ENCODE results near the gene MAGEF1. TPM values are rescaled to one million over a fixed set of nuclear protein-coding genes. Genes with fewer than 3 reads are reported as not detected.
A peak's percentile ranks its signal among the peaks of the same experiment; 100 is the strongest.

Gene MAGEF1
- total and polyA plus RNA-seq, 2 experiments from 2014 or later = 66.5 to 88.7 TPM

GRCh38 chr3:184683900-184684560 lies 27.8 kb downstream of the MAGEF1 start:
- Histone ChIP-seq H3F3A (replicated peaks; ENCODE audit: low read depth) (no peaks in the 10 kb centered on the region), H3K79me2 (replicated peaks; ENCODE audit: insufficient read depth) (no peaks in the 10 kb centered on the region), H3K4me2 (no peak overlapping the region), H3K36me3 (ENCODE audit: insufficient read depth) (no peaks in the 10 kb centered on the region), H3K9me2 (ENCODE audit: insufficient read depth) (no peaks in the 10 kb centered on the region), H3K27me3 (ENCODE audit: insufficient read depth) (no peaks in the 10 kb centered on the region), H3K27ac (ENCODE audit: low read depth) (no peak overlapping the region), H2AFZ (no peak overlapping the region), H3K4me1 (ENCODE audit: insufficient read depth) (peaks cover 20% of the 10 kb centered on the region), H4K20me1 (replicated peaks; ENCODE audit: insufficient read depth) (no peaks in the 10 kb centered on the region), H3K4me3 (no peak overlapping the region)
- TF ChIP-seq EZH2 (IDR thresholded peaks at IDR 0.05; ENCODE audit: low read depth, unreplicated experiment) (no peak), CTCF (conservative IDR thresholded peaks at IDR 0.05; ENCODE audit: low read depth in 2 of 2) (0 out of 4 replicates have a peak, but pooled peaks of 1 of the 2 experiments have one; percentile 6)
- Mint-ChIP-seq H3K4me3 (no peak overlapping the region), H3K36me3 (ENCODE audit: low read depth) (peaks cover 2% of the 10 kb centered on the region; the same call in 1 of the 3 replicates), H3K9me3 (no peaks in the 10 kb centered on the region), H3K27me3 (ENCODE audit: insufficient read depth, low read depth, poor library complexity) (peaks cover 7% of the 10 kb centered on the region), H3K27ac (no peak overlapping the region), H3K4me1 (peaks cover 19% of the 10 kb centered on the region)
- DNase-seq (ENCODE audit: low spot score) (no peak), ATAC-seq (no peak)

- Histone ChIP-seq H3K9me2 (ENCODE audit: insufficient read depth) (no peaks in the 10 kb centered on the region), H3K36me3 (ENCODE audit: insufficient read depth) (no peaks in the 10 kb centered on the region), H3K79me2 (replicated peaks; ENCODE audit: insufficient read depth) (no peaks in the 10 kb centered on the region), H3K27me3 (ENCODE audit: insufficient read depth) (no peaks in the 10 kb centered on the region), H3F3A (replicated peaks; ENCODE audit: low read depth) (no peaks in the 10 kb centered on the region), H3K4me2 (no peak overlapping the region), H2AFZ (no peak overlapping the region), H3K27ac (ENCODE audit: low read depth) (no peak overlapping the region), H3K4me1 (ENCODE audit: insufficient read depth) (peaks cover 23% of the 10 kb centered on the region), H3K4me3 (no peak overlapping the region), H4K20me1 (replicated peaks; ENCODE audit: insufficient read depth) (no peaks in the 10 kb centered on the region)
- H3K36me3 Mint-ChIP-seq (ENCODE audit: low read depth) = peaks cover 2% of the 10 kb centered on the region; the same call in 1 of the 3 replicates
- H3K27me3 Mint-ChIP-seq (ENCODE audit: insufficient read depth, low read depth, poor library complexity) = peaks cover 11% of the 10 kb centered on the region
- DNase-seq (ENCODE audit: low spot score) (no peak), ATAC-seq (no peak)
- no peak overlapping the region for H3K27ac Mint-ChIP-seq
- peaks cover 21% of the 10 kb centered on the region for H3K4me1 Mint-ChIP-seq
- H3K9me3 Mint-ChIP-seq = no peaks in the 10 kb centered on the region
- H3K4me3 Mint-ChIP-seq = no peak overlapping the region
- TF ChIP-seq ETS1 (IDR thresholded peaks at IDR 0.05) (no peak), NANOG (IDR thresholded peaks at IDR 0.05; ENCODE audit: borderline replicate concordance) (no peak), EZH2 (IDR thresholded peaks at IDR 0.05; ENCODE audit: low read depth, unreplicated experiment) (no peak), CTCF (conservative IDR thresholded peaks at IDR 0.05; ENCODE audit: low read depth in 2 of 2) (no peak), ZNF114 (CRISPR knock-in tag; IDR thresholded peaks at IDR 0.05) (no peak), CREB1 (CRISPR knock-in tag; IDR thresholded peaks at IDR 0.05; ENCODE audit: low read depth) (no peak), STAT1 (IDR thresholded peaks at IDR 0.05; ENCODE audit: unreplicated experiment) (no peak), REST (IDR thresholded peaks at IDR 0.05; ENCODE audit: unreplicated experiment) (no peak), EZH2phosphoT487 (IDR thresholded peaks at IDR 0.05; ENCODE audit: unreplicated experiment) (no peak), JUNB (IDR thresholded peaks at IDR 0.05; ENCODE audit: unreplicated experiment) (no peak)
Observed at GRCh38 chr3:184683234-184683633, 28.6 kb downstream of the MAGEF1 start.
